Dendritic cell treated with granulocyte-macrophage colony-stimulating factor and Interleukin-4, amounts not matched to agents 40 ng/mL and 50 ng/mL, for 4 days (primary cell): ENCODE results near the gene UBTD1.

Experiments
- H3K27ac Mint-ChIP-seq: one replicate; pipeline ENCODE4 v1.8.0; 2022; ENCODE audit warnings: mild to moderate bottlenecking, mixed read lengths
- H3K27me3 Mint-ChIP-seq: one replicate; pipeline ENCODE4 v1.8.0; 2022; ENCODE audit warnings: mild to moderate bottlenecking, mixed read lengths
- H3K36me3 Mint-ChIP-seq: one replicate; pipeline ENCODE4 v1.8.0; 2022; ENCODE audit warnings: low read depth, mixed read lengths
- H3K4me1 Mint-ChIP-seq: one replicate; pipeline ENCODE4 v1.8.0; 2022; ENCODE audit warnings: low read depth, mixed read lengths
- H3K4me3 Mint-ChIP-seq: one replicate; pipeline ENCODE4 v1.8.0; 2022; ENCODE audit warnings: mild to moderate bottlenecking, moderate library complexity, mixed read lengths
- H3K9me3 Mint-ChIP-seq: one replicate; pipeline ENCODE4 v1.8.0; 2022; ENCODE audit warnings: mixed read lengths
- intact Hi-C: fragments of 100-400 bp; cut with micrococcal nuclease; formaldehyde crosslinking; loops from one replicate; pipeline ENCODE4 v1.15.0; 2022

Gene UBTD1

DNA sequence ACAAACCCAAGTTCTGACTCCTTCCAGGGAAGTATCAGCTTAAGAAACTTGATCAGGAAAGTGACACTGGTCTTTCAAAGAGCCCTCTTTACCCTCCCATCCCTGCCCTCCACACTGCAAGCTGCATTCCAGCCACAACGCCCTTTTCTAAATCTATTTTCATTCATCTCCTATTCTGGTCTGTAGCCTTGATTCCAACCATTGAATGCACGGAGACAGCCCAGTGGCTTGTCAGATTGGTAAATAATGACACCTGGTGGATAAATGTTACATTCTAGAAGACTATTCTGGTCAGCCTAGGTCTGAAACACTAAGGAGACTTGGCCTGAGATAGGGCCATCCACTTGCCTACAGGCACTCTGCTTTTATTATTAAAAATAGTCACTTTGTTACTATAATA lies 113.7 kb downstream of the UBTD1 start:
- no peaks in the 10 kb centered on the region for H3K27me3 Mint-ChIP-seq
- H3K4me1 Mint-ChIP-seq = no peaks in the 10 kb centered on the region
- no peak overlapping the region for H3K27ac Mint-ChIP-seq
- intact Hi-C loops = loop anchor here (5.0 kb wide), 1 partner anchor 40 kb away; the partner anchor contains the start of gene ANKRD2
- H3K4me3 Mint-ChIP-seq = no peak overlapping the region
- no peaks in the 10 kb centered on the region for H3K9me3 Mint-ChIP-seq
- no peaks in the 10 kb centered on the region for H3K36me3 Mint-ChIP-seq

DNA sequence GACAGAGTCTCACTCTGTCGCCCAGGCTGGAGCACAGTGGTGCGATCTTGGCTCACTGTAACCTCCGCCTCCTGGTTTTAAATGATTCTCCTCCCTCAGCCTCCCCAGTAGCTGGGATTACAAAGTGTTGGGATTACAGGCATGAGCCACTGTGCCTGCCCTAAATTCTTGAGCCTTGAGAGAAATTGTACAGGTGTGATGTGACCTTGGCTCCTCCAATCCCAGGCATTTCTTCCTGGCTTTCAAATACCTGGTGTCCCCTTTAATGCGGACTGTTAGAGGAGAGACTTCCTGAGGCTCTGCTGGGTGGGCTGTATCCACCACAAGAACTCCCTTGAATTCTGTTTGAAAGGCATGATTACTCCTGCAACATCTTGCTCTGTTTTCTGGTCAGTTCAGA lies 119.6 kb downstream of the UBTD1 start:
- no peak overlapping the region for H3K4me3 Mint-ChIP-seq
- no peaks in the 10 kb centered on the region for H3K9me3 Mint-ChIP-seq
- no peaks in the 10 kb centered on the region for H3K4me1 Mint-ChIP-seq
- intact Hi-C loops = no loop called here
- no peak overlapping the region for H3K27ac Mint-ChIP-seq
- H3K36me3 Mint-ChIP-seq = no peaks in the 10 kb centered on the region
- no peaks in the 10 kb centered on the region for H3K27me3 Mint-ChIP-seq

DNA sequence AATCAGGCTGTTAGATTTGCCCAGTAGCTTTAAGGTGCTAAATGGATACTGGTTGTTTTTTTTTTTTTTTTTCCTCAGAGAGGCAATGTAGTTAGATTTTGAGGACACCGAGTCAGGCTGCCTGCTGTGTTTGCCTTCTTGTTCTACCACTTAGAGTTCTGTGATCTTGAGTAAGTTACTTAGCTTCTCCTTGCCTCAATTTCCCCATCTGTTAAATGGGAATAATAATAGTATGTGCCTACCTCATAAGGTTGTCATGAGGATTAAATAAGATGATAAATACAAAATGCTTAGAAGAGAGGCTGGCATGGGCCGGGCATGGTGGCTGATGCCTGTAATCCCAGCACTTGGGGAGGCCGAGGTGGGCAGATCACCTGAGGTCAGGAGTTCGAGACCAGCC lies 120.0 kb downstream of the UBTD1 start:
- intact Hi-C loops = no loop called here
- no peaks in the 10 kb centered on the region for H3K9me3 Mint-ChIP-seq
- H3K4me1 Mint-ChIP-seq = no peaks in the 10 kb centered on the region
- H3K36me3 Mint-ChIP-seq = no peaks in the 10 kb centered on the region
- H3K27ac Mint-ChIP-seq = no peak overlapping the region
- H3K27me3 Mint-ChIP-seq = no peaks in the 10 kb centered on the region
- no peak overlapping the region for H3K4me3 Mint-ChIP-seq
